Measurements from ENCODE around the gene BHLHE41.

The BHLHE41 gene

DNA sequence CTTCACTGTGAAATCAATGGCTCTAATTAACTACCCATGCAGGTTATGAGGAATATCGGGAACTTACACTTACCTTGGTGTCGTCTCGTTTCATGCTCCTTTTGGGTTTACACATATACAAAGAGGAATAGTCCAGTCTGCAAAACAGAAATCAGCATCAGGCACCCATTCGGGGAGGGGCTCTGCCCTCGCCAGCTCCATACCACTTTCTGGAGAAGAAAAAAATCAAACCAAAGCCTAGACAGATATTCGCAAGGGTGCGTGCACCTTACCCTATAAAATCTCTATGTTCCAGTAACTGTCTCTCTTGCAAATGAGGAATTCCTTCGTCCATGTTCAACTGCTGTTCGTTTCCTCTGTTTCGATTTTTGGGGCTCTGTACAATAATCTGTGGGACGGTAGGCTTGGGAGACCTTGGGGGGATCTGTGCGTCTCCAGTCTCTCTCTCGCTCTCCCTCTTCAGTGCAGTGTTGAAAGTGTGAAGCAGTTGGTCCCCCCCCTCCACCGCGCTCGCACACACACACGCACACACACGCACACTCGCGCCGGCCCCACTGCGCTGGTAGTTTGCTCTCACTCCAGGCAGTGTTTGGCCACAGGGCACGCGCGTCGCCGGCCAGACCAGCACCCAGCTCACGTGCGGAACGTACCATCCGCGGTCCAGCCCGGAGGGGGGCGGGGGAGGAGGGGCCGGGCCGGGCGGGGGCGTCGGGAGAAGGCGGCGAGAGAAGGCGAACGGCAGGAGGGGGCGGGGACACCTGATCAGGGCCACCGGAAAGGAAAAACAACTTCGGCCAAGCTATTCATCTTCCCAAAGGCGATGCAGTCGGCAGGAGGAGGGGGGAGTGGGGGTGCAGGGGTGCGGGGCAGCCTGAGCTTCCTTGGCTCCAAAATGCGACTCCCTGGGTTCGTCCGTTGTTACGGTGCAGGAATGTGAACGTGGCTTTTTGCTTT lies at the start of gene BHLHE41:
Gene BHLHE41, minus strand, starts transcription at position 592 of the 954 bp plus-strand sequence. Its CDS starts 258 bp downstream, at position 334.
- no peak for DNase-seq

DNA sequence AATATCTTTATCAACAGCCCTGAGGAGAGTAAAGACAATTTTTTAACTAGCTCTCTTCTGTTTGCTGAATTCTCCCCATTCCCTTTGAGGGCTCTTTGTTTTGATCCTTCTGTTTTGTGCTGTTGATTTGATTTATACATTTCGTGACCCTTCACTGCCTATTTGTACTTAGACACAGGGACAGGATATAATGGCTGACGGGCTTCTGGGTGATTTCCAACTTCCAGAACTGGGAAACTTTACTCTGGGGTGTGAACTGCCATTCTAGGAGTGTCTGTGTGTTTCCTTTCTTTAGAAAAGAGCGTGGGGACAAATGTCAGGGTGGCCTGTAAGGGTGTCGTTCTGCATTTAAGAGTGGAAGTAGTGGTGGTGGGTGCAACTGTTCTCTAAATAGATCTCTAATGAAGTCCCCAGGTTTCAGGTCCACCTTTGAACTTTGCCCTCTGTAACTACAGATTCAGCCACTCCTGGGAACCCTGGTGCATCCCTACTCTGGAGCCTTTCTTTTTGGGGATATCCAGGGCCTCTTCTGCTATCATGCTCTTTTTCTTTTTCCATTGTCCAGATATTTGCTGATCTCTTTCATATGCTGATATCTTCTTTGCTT lies 48.2 kb upstream of the BHLHE41 start:
- DNase-seq = no peak

DNA sequence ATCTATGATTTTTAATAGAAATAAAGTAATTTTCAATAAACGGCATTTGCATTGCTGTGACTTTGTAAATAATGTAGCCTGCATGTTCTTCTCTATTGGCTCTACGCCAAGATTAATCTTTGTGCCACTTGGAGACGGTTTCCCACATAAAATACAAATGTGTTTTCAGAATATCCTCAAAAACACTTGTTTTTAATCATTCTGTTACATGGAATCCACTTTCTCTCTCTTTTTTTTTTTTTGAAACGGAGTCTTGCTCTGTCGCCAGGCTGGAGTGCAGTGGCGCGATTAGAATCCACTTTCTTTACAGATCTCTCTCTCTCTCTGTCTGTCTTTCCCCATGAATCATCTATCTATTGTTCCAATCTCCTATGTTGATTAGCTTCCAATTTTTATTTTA lies 47.7 kb upstream of the BHLHE41 start:
- DNase-seq = no peak

DNA sequence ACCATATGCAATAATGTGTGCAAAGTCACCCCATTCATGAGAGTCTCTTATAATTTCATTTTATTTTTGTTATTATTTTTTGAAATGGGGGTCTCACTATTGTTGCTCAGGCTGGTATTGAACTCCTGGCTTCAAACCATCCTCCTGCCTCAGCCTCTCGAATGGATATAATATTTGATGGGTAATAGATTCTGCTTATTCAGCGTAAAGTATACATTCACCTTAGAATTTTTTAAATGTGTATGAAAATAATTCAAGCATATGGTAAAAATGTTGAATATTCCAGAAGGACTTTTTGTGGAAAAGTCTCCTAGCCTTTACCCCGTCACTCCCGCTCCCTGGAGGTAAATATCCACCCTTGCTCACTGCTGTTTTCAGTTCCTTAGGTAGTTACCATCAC lies 47.2 kb upstream of the BHLHE41 start:
- no peak for DNase-seq

DNA sequence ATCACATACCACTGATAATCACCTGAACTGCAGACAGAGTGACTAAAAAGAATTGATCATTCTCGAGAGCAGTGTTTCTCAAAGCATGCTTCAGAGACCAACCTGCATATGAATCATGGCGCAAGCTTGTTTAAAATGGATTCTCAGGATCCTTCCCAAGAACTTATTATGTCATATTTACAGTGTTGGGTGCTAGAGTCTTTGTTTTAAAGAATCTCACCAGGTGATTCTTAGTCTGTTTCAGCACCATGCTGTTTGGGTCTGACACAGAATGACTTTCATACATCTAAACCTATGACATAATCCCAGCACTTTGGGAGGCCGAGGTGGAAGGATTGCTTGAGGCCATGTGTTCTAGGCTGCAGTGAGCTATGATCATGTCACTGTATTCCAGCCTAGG lies 39.3 kb upstream of the BHLHE41 start:
- DNase-seq = no peak

DNA sequence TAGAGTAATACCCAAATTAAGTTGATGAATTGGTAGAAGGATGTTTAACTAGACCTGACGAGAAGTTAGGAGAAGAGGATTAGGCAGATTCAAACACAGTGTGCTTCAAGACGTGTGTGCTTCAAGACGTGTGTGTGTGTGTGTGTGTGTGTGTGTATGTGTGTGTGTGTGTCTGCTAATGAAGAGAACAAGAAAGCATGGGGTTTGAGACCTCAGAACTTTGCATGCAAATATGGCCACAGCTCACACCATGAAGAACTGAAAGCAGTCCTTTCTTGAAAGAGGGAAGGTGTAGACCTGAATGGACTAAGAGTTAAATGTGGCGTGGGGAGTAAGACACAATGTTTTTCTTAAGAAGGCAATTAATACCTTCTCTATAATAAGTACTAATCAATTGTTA lies 38.1 kb upstream of the BHLHE41 start:
- DNase-seq = no peak

DNA sequence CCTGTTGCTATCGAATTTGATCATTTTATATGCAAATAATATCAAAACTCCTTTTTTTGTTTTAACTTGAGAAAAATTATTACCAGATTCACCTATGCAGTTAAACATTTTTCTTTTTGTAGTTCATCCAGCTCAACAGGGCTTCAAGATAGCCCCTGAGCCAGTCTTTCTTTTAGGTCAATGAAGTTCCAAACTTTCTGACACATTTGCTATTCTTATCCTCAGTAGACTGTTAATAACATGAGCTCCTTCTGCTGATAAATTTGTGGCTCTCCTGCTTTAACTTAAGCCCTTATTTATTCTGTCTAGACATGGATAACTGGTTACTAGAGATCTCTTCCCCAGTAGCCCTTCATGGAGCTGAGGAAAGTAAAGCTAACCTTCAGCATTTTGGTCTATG lies 37.3 kb upstream of the BHLHE41 start:
- DNase-seq = no peak

DNA sequence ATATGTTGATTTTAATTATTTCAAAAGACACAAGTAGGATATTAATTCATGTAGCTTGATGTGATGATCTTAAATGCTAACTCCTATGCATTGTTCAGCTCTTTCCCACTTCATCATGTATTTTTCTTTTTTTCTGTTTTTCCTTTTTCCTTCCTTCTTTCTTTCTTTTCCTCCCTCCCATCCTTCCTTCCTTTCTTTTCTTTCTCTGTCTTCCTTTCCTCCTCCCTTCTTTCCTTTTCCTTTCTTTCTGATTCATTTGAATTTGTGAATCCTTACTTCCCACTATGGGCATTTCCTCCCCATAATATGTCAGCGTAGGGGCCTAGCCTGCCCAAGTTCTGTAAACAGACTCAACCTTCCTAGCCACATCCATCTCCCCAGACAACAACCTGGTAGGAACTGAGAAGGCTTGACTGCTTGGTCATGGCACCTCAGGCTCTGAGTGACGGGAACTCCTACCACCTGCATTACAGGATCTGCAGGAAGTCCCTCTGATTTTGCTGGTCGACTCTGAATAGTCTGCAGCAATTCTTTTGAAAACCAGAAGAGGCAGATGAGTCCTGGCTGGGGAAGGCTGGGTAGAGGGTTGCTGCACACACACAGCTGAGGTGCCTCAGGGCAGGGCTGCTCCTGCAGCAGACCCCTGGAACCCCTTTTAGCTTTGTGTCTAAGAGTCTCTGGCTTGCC lies 33.4 kb upstream of the BHLHE41 start:
- DNase-seq = no peak

DNA sequence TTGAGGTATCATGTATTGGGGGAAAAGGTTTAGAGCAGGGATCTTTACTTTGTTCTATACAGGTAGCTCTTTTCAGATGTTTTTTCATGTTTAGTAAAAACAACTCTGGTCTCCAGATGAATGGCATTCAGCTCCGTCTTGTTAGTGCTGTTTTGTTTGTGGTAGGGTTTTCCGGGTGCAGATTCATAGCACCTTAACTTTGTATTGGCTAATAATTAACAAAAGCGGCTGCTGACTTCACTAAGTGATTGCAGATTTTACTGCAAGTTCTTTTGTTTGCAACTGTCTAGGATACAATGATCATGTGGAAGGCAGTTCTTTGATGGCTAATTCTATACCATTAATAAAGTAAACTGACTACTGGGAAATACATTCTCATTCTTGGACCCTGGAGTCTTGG lies 32.2 kb upstream of the BHLHE41 start:
- DNase-seq = no peak

DNA sequence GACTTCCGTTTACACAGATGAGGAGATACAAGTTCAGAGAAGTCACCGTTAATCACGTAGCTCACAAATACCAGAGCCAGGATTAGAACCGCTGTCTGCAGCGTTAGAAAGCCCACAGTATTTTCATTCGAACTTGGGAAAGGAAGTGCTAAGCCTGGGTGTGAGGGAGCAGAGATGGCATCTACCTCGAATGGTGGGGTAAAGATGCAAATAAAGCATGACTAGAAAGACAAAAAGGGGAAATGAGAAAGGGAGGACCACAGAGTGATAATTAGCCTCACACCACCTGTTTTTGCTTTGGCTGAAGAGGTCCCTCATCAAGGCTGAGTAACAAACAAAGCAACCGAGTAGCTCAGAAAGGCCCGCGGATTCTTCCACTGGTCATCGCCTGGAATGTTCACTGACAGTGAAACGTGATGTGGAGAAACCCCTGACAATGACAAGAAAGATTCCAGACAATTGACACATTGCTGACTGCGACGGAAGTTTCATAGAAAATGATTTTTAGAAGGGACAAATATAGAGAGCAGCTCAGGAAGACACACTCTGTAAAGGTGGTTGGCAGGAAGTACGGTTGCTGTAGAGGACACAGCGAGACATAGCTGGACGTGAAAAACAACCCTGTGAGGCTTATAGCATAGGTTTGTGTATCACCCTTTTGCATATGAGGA lies 31.5 kb upstream of the BHLHE41 start:
- DNase-seq = no peak

DNA sequence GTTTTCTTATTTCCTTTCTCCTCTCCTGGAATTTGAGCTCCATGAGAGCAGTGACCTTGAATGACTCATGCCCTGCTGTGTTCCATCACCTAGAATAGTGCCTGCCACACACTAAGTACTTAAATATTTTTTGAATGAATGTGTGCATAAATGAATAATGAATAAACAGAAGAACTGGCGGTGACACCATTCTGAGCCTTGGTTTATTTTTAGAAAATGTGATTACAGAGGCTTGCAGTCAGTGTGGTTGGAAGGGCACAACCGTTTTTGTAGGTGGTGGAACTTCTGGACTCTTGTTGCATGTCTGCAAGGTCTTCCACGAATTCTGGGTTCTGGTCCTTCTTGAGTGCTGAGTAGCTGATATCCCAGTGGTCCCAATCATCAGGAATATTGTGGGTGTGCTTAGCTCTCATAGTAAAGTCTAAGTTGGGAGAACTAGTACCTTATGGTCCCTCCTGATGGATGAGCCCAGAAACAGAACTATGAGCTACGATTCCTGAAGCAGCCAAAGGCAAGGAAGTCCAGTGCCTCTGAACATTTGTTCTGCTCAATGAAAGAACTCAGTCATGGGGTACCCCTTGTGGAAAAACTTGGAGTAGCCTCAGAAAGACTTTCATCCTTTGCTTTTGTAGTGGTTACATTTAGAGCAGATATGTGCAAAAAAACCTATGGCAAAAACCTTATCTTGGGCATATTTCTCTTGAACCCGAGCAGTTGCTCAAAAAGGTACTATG lies 28.8 kb upstream of the BHLHE41 start:
- DNase-seq = no peak

DNA sequence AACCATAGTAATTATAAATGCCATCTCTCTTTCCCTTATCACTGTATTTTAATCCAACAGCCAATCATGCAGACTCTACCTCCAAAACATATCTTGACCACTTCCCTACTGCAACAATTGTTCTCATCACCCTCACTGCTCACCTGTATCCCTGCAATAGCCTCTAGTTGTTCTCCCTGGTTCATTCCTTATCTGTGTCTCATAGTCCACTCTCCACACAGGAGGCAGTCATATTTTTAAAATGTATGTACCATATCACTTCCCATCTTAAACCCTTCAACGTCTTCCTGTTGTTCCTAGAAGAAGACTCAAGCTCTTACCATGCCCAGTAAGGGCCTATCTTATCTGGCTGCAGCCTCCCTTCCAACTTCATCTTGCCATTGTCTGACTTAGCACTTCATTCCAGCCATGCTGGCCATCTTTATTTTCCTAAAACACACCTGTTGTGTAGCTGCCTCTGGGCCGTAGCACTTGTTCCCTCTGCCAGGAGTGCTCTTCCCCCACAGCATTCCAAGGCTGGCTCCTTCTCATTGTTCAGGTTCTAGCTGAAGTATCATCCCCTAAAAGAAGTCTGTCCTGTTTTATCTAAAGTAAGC lies 27.8 kb upstream of the BHLHE41 start:
- no peak for DNase-seq

DNA sequence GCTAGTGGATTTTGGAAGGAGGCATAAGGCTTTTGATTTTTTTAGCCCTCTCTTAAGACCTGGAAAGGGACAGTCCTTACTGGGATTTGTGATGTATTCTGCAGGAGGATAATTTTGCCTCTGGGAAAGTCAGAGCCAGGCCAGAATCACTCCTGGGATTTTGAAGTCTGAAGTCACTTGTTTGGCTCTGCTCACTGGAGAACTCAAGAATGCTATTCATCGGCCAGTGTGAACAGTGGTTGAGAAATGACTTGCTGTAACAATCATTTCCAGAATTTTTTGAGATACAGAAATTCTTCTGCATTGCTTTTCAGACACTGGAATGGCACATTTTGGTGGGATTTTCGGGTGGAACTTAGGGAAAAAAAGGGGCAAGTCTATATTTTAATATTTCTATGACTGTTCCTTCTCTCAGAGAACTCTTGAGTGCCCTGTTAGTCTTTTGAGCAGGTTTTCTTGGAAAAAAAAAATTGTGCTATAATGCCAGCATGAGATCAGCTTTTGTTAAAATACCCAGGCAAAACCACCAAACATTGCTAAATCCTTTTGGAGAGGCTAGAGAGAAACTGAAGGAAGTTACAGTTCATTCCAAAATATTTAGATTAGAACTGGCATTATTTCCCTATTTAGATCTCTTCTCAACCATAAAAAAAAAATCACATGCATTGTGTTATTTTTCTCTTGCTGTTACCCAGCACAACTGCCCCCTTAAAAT lies 26.1 kb upstream of the BHLHE41 start:
- no peak for DNase-seq

DNA sequence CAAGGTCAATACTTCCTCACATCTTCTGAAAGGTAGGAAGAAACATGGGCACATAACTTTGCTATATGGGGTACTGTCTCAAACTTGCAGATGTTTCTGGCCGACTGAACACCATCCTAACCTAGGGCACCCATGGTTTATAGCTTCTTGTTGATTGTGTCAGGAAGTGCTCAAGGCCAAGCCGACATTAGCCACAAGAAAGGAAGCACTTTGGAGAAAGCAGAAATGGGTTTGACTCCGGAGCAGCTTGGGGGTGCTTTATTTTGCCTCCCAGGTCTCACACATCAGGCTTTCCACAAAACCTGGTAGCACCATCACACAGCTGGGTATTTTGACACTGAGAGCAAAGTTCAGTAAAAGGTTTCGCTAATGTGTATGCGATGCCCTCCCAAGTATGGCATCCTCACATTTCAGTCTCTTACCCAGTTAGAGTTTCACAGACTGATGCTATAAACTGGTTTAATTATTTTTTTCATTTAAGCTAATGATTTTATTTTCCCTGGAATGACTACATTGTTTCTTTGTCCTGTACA lies 25.2 kb upstream of the BHLHE41 start:
- DNase-seq = no peak

DNA sequence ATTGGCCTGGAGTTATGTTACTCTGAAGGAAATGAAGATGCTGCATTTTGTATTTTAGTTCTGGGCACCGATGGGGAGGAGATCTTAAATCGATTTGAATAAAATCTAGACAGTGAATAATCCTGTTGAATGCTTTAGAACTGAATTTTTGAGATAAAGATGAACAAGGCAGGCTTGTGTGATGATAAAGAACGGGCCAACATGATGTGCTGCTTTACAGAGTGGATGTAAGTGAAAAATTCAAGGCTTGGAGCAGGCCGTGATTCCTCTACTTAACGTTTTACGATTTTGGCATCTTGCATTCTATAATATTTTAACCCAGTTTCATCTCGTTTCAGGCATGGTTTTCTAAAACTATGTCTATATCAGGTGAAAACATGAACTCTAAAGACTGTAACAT lies 23.5 kb upstream of the BHLHE41 start:
- DNase-seq = no peak

DNA sequence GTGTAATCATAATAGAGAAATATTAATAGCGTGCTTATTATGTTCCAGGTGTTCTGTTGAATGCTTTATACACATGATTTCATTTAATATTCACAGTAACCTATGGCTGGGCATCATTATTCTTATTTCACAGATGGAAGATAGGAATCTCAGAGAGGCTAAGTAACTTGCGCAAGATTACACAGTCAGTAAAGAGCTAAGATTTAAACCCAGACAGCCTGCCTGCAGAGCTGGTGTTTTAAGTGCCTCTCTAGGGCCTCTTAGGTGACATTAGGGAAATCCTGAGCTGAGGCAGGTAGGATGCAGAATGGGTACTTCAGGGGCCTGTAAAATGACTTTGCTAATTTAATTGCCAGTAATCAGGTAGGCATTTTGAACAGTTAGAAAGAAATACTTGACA lies 18.5 kb upstream of the BHLHE41 start:
- no peak for DNase-seq

DNA sequence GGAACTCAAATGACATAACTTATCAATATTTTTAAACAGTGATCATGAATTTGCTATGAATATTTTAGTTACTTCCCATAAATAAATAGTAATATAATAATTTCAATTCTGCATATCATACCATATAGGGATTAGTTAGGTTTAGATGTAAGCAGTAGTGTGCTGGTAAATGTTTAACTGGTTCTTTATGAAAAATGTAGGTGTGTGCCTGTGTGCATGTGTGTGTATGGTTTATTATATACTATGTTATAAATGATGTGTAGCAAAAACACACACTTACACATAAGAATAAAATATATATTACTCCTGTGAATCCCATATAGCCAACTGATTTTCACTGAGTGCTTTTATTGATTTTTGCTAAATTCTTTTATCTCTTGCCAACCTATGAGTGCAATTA lies 14.0 kb upstream of the BHLHE41 start:
- no peak for DNase-seq

DNA sequence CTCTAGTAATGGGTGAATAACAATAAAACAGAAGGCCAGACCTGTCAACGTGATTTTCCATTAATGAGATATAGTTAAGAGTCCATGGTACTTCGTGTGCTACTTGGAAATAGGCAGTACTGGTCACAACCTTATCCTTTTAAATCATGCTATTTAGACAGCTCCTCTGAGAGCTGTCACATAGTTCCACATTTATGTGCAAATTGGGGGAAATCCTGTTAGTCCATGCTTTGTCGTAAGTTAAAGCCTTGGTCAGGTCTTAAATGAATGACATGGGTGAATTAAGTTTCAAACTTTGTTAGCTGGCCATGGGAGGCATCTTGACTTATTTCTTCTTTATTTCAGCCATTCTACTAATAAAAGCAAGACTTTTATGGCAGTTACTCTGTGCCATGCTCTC lies 11.9 kb upstream of the BHLHE41 start:
- DNase-seq = no peak

DNA sequence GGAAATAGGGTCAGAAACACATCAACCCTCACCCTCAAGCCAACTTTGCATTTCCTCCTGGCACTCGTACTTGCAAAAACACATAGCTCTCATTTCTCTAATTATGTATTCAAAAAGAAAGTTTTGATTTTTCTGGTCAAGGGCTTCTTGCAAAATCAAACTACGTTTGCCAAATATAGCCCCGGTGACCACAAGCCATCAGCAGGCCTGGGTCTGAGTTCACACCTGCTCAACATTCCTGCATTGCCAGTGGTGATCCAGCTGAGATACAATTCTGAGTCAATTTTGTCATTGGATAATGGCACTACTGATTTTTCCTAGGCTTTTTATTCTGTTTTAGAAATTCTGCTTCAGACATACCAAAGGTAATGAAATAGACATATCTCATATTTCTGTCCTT lies 10.7 kb upstream of the BHLHE41 start:
- no peak for DNase-seq

DNA sequence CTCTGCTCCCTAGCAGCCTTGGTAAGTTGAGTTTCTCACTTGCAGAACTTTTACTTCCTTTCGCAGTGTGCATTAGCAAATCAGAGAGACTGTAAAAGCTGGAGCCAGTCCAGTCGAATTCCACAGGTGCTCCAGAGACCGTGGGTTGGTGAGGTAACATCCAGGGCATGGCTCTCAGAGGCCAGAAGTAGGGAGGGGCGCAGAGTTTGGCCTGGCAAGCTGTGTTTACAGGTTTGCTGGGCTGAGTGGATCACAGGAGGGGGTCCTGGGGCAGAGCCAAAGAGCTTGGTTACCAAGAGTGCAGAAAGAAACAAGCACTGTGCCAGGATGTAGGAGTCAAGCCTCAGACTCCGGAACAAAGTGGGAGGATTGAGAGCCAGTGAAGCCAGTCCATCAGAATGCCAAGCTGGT lies 10.2 kb upstream of the BHLHE41 start:
- no peak for DNase-seq

DNA sequence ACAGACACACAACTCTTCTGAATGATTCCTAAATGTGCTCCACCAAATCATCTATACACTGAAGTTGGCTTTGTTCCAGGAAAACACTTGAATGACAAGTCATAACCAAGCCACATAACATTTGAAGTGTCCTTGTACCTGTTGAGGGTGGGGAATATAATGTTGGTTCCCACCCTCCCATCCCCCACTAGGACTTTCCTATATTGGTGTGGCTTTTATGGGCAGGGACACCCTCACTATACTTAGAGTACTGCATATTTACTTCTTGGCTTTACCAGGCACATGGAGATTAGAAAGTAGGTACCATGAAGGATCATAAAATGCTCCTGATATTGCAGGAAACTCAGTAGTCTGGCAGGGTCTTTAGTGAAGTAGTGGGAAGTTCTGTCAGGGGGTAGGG lies 9.7 kb upstream of the BHLHE41 start:
- no peak for DNase-seq

Measured in activated CD4-positive, alpha-beta T cell treated with anti-CD3 and anti-CD28 coated beads, Interleukin-2, amount 50 U/mL, for 1 hour (primary cell).